Smooth muscle cell (in vitro differentiated cells): ENCODE measurements around the gene ZNF311. TPM values are rescaled to one million over a fixed set of nuclear protein-coding genes. Genes with fewer than 3 reads are reported as not detected.
A peak's percentile ranks its signal among the peaks of the same experiment; 100 is the strongest.
"Not testable (repeated sequence)": the region's sequence is repeated elsewhere in the genome, so short reads cannot be mapped to it uniquely, and the experiment has no call there.

Source experiments
- DNase-seq: peaks from one replicate; lab custom pipeline; 2025; ENCODE audit not compliant: unreplicated experiment; lab: John Stamatoyannopoulos, UW
- H2AFZ ChIP-seq: fragments of 200-600 bp; sonication (generic); 2 replicates; pipeline ENCODE4 v1.6.0; 2016; ENCODE audit warnings: antibody characterized with exemption, low read depth, mild to moderate bottlenecking
- H3F3A ChIP-seq: fragments of 200-600 bp; sonication (generic); 2 replicates; pipeline ENCODE4 v1.6.0; 2017; ENCODE audit warnings: antibody characterized with exemption, low read depth
- H3K27ac ChIP-seq: fragments of 200-600 bp; sonication (generic); 2 replicates; pipeline ENCODE4 v1.5.1; 2016; ENCODE audit warnings: low read depth, mild to moderate bottlenecking
- H3K27me3 ChIP-seq: fragments of 200-600 bp; sonication (generic); 2 replicates; pipeline ENCODE4 v1.6.1; 2016; ENCODE audit warnings: low read depth, mild to moderate bottlenecking
- H3K36me3 ChIP-seq: fragments of 200-600 bp; sonication (generic); 2 replicates; pipeline ENCODE4 v1.5.1; 2016; ENCODE audit warnings: low read depth
- H3K4me1 ChIP-seq: fragments of 200-600 bp; sonication (generic); 2 replicates; pipeline ENCODE4 v1.5.1; 2016; ENCODE audit warnings: low read depth
- H3K4me2 ChIP-seq: fragments of 200-600 bp; sonication (generic); 2 replicates; pipeline ENCODE4 v1.6.0; 2016; ENCODE audit warnings: mild to moderate bottlenecking
- H3K4me3 ChIP-seq: fragments of 200-600 bp; sonication (generic); 2 replicates; pipeline ENCODE4 v1.5.1; 2016; ENCODE audit warnings: mild to moderate bottlenecking
- H3K79me2 ChIP-seq: fragments of 200-600 bp; sonication (generic); 2 replicates; pipeline ENCODE4 v1.6.0; 2016; ENCODE audit warnings: low read depth, mild to moderate bottlenecking
- H3K9ac ChIP-seq: fragments of 200-600 bp; sonication (generic); 2 replicates; pipeline ENCODE4 v1.6.0; 2016; ENCODE audit warnings: low read depth
- H3K9me3 ChIP-seq: fragments of 200-600 bp; sonication (generic); replicated peaks from 2 replicates; pipeline ENCODE4 v1.5.1; 2016; ENCODE audit warnings: low read depth
- H4K20me1 ChIP-seq: fragments of 200-600 bp; sonication (generic); 2 replicates; pipeline ENCODE4 v1.6.0; 2016; ENCODE audit warnings: low read depth
- WGBS: methylation state at CpG from one replicate; pipeline ENCODE4 v1.1.7; 2016; ENCODE audit warnings: low lambda C conversion rate; 5-methylcytosine and 5-hydroxymethylcytosine counted together
- polyA plus RNA-seq: library from polyadenylated mRNA; unstranded; fragments of >200 nt; fragmentation: Nextera tagmentation; extraction: Ambion mirVana; gene quantifications from 2 replicates; pipeline ENCODE4 v1.2.1, GENCODE V29; 2016
- total RNA-seq: library from RNA; depleted of rRNA; stranded (reverse); fragments of >200 nt; gene quantifications from 2 replicates; pipeline ENCODE4 v1.2.3, GENCODE V29; 2014
- TF ChIP-seq, protein P1 (sequence below): fragments of 200-600 bp; sonication (generic); IDR thresholded peaks from 2 replicates; pipeline ENCODE4 v1.5.1; 2017; ENCODE audit warnings: borderline replicate concordance, mild to moderate bottlenecking, antibody characterized with exemption; ENCODE audit not compliant: insufficient read depth, poor library complexity, severe bottlenecking

Gene ZNF311
- total and polyA plus RNA-seq, 2 experiments from 2014 or later = 0.17 to 0.58 TPM

DNA sequence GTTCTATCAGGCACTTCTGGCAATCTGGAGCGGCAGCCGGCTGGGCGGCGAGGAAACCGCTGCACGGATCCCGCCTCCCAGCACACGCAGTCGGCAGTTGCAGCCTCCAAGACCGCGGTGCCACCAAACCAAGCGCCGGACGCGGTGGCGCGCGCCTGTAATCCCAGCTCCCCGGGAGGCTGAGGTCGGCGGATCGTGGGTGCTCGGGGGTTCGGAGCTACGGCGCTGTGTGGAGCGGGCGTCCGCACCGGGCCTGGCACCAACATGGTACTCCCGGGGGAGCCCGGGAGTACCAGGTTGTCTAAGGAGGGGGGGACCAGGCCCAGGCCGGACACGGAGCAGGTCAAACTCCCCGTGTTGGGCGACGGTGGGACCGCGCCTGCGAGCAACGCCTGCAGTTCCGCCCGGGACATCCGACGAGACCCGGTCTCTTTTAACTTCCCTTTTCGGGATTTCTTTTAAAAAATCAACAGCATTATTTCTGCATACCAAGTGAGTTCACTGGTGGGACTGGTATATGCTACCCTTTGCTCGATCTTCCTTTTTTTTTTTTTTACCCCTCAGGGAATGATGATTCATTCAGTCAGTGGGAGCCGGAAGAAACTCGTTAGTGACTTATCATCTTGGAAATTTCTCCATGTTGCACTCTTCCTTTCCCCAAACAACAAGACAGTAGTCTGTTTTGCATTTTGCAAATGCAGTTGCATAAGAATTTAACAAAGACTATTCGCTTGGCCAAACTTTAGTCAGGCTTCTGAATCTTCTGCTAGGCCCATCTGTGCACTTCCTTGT, 27.6 kb downstream of the ZNF311 start:
- Histone ChIP-seq H2AFZ (peak overlapping the region; percentile 75), H3K4me1 (peaks cover 7% of the 10 kb centered on the region), H3K79me2 (no peaks in the 10 kb centered on the region), H3K27me3 (no peaks in the 10 kb centered on the region), H3K27ac (peak overlapping the region; percentile 72), H3K4me3 (peak overlapping the region; percentile 47), H3K4me2 (peak overlapping the region; percentile 81), H3K36me3 (no peaks in the 10 kb centered on the region), H3K9ac (peak overlapping the region; percentile 10), H4K20me1 (no peaks in the 10 kb centered on the region), H3K9me3 (no peaks in the 10 kb centered on the region), H3F3A (no peaks in the 10 kb centered on the region)
- TF ChIP-seq, protein P1, sequence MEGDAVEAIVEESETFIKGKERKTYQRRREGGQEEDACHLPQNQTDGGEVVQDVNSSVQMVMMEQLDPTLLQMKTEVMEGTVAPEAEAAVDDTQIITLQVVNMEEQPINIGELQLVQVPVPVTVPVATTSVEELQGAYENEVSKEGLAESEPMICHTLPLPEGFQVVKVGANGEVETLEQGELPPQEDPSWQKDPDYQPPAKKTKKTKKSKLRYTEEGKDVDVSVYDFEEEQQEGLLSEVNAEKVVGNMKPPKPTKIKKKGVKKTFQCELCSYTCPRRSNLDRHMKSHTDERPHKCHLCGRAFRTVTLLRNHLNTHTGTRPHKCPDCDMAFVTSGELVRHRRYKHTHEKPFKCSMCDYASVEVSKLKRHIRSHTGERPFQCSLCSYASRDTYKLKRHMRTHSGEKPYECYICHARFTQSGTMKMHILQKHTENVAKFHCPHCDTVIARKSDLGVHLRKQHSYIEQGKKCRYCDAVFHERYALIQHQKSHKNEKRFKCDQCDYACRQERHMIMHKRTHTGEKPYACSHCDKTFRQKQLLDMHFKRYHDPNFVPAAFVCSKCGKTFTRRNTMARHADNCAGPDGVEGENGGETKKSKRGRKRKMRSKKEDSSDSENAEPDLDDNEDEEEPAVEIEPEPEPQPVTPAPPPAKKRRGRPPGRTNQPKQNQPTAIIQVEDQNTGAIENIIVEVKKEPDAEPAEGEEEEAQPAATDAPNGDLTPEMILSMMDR = no peak
- 27% methylated on average over 51 of the region's 51 CpGs for WGBS
- DNase-seq = no peak

GRCh38 chr6:28976677-28977076, 28.4 kb downstream of the ZNF311 start:
- Histone ChIP-seq H2AFZ (peak overlapping the region; percentile 75), H4K20me1 (no peaks in the 10 kb centered on the region), H3K9ac (no peak overlapping the region), H3K79me2 (no peaks in the 10 kb centered on the region), H3K4me3 (no peak overlapping the region), H3K4me2 (peak overlapping the region; percentile 81), H3K27me3 (no peaks in the 10 kb centered on the region), H3K9me3 (no peaks in the 10 kb centered on the region), H3K4me1 (peaks cover 7% of the 10 kb centered on the region), H3K27ac (no peak overlapping the region), H3K36me3 (no peaks in the 10 kb centered on the region), H3F3A (no peaks in the 10 kb centered on the region)
- no peak for DNase-seq
- WGBS = 94% methylated on average over 3 of the region's 3 CpGs
- TF ChIP-seq, protein P1 = no peak

GRCh38 chr6:28974505-28974904, 30.6 kb downstream of the ZNF311 start:
- 65% methylated on average over 1 of the region's 1 CpG for WGBS

DNA sequence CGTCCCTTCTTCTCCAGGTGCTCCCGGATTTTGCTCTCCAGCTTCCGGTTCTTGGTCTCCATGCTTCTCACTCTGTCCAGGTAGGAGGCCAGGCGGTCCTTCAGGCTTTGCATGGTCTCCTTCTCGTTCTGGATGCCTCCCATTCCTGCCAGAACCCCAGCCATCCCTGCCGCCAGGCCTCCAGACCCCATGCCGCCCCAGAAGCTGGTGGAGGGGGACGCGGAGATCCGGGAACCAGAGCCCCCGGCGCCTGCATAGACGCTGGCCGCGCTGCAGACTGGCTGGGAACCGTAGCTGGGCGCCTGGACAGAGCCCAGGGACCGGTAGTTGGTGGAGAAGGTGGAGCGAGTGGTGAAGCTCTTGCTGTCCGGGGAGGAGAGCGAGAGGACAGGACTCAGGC, 35.1 kb downstream of the ZNF311 start:
- H3K4me1 ChIP-seq, H3K36me3 ChIP-seq, DNase-seq, H2AFZ ChIP-seq, H4K20me1 ChIP-seq, H3K27ac ChIP-seq, H3K9me3 ChIP-seq, H3K4me2 ChIP-seq, H3K79me2 ChIP-seq, H3K9ac ChIP-seq, H3F3A ChIP-seq, H3K4me3 ChIP-seq, H3K27me3 ChIP-seq: not testable (repeated sequence)
- 90% methylated on average over 20 of the region's 21 CpGs for WGBS

More at GRCh38 chr6:28974505-28974904, 30.6 kb downstream of the ZNF311 start:
- Histone ChIP-seq H3K4me1 (no peaks in the 10 kb centered on the region), H3K27me3 (no peaks in the 10 kb centered on the region), H4K20me1 (no peaks in the 10 kb centered on the region), H3K9me3 (no peaks in the 10 kb centered on the region), H3K4me2 (no peak overlapping the region), H3K9ac (no peak overlapping the region), H3K79me2 (no peaks in the 10 kb centered on the region), H2AFZ (no peak overlapping the region), H3F3A (no peaks in the 10 kb centered on the region), H3K36me3 (no peaks in the 10 kb centered on the region), H3K4me3 (no peak overlapping the region), H3K27ac (no peak overlapping the region)
- DNase-seq = no peak
- TF ChIP-seq, protein P1 = no peak
